Measurements from ENCODE around the gene DOCK9.

DOCK9 gene

DNA sequence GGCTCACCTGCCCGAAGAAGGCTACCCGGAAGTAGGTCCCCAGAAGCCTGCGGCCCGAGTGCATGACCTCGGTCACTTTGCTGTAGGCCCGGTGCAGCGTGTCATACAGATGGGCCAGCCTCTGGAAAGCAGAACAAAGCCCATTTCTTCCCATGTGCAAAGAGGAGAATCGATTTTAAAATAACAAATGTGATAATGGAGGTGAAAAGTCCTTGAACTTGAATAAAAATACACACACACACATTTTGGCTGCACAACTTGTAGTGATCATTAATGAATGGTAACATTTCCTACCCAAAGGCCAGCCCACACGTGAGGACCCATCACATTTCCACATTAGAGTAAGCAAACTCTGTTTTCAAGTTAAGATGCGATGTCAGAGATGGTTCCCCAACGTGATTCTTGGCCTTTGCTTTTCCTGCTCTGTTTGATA, 168.5 kb downstream of the DOCK9 start:
- no peak for DNase-seq (ENCODE audit: low read depth)
- TF ChIP-seq, protein P1, sequence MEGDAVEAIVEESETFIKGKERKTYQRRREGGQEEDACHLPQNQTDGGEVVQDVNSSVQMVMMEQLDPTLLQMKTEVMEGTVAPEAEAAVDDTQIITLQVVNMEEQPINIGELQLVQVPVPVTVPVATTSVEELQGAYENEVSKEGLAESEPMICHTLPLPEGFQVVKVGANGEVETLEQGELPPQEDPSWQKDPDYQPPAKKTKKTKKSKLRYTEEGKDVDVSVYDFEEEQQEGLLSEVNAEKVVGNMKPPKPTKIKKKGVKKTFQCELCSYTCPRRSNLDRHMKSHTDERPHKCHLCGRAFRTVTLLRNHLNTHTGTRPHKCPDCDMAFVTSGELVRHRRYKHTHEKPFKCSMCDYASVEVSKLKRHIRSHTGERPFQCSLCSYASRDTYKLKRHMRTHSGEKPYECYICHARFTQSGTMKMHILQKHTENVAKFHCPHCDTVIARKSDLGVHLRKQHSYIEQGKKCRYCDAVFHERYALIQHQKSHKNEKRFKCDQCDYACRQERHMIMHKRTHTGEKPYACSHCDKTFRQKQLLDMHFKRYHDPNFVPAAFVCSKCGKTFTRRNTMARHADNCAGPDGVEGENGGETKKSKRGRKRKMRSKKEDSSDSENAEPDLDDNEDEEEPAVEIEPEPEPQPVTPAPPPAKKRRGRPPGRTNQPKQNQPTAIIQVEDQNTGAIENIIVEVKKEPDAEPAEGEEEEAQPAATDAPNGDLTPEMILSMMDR (conservative IDR thresholded peaks at IDR 0.05; ENCODE audit: low read depth, low read length): no peak
- H3K4me3 ChIP-seq (ENCODE audit: low read length): no peak overlapping the region

DNA sequence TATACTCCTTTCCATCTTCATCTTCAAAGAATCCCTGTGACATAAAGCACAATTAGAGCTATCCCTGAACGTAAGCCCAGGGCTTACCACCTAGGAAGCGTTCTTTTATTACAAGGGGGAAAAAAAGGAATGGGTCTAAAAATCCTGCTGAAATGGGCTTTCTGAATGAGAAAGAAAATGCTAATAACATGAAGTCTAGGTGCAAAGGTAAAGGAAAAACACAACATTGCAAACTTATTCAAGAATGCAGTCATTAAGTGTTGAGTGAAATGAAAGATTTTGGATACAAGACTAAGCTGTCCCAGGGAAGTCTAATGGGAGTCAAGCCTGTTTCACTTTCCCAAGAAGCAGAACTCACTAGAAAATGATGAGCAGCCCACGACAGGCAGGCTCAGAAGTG, 170.1 kb downstream of the DOCK9 start:
- TF ChIP-seq, protein P1 (conservative IDR thresholded peaks at IDR 0.05; ENCODE audit: low read depth, low read length): no peak
- DNase-seq (ENCODE audit: low read depth): no peak
- no peak overlapping the region for H3K4me3 ChIP-seq (ENCODE audit: low read length)

DNA sequence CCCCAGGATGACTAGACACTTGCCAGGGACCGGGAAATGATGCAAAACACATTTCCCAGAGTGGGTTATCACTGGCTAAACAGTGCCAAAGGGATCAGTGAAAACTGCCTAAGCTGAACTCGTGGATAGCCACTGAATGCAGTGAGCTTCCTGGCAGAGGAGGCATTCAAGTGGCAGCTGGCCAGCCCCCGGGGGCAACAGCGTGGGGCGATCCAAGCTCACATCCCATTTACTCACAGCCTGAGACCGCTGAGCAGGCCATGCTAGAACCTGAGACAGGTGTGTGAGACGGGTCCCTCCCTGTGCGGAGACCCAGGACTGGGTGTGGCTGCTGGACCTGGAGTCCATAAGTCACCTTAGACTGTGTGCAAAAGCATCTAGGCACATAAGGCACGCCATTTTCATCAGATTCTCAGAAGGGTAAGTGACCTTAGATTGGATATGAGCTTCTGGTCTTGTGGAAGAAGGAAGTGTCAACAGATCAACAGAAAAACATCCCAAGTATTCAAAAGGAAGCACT, 173.5 kb downstream of the DOCK9 start:
- TF ChIP-seq, protein P1 (conservative IDR thresholded peaks at IDR 0.05; ENCODE audit: low read depth, low read length): no peak
- no peak overlapping the region for H3K4me3 ChIP-seq (ENCODE audit: low read length)
- DNase-seq (ENCODE audit: low read depth): no peak

DNA sequence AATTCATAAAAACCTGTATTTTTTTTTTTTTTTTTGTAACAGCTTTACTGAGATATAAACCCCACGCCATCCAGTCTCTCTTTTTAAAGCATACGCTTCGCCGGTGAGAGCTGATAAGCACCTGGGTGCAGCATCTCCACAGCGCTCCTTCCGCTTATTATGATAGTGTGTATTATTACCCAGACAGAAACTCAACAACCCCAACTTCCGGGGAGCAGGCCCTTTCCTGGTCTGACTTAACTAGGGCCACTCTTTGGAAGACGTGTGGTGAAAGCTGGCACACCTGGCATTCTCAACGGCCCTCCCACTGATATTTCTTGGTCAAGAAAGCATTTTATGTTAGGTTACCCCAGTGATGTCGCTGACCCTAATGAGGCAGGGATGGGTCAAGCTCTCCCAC, 173.9 kb downstream of the DOCK9 start:
- no peak for DNase-seq (ENCODE audit: low read depth)
- TF ChIP-seq, protein P1 (conservative IDR thresholded peaks at IDR 0.05; ENCODE audit: low read depth, low read length): no peak
- H3K4me3 ChIP-seq (ENCODE audit: low read length): no peak overlapping the region

DNA sequence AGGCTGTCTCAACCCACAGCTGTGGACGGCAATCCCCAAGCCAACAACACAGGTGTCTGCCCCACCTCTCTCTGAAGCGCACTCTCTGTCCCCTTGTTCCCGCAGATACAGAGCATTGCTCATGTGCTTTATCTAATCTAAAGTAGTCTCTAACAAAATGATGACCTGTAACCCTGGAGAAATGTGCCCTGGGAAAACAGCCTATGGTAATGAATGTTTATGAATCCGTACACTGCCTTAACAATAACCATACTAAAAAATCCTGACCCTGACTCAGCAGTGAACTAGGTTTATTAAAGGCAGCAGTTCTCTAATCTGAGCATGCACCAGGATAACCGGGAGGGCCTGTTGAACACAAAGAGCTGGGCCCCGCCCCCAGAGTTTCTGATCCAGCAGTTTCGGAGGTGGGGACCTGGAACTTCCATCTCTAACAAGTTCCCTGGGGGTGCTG, 174.7 kb downstream of the DOCK9 start:
- no peak overlapping the region for H3K4me3 ChIP-seq (ENCODE audit: low read length)
- TF ChIP-seq, protein P1 (conservative IDR thresholded peaks at IDR 0.05; ENCODE audit: low read depth, low read length): no peak
- DNase-seq (ENCODE audit: low read depth): no peak

DNA sequence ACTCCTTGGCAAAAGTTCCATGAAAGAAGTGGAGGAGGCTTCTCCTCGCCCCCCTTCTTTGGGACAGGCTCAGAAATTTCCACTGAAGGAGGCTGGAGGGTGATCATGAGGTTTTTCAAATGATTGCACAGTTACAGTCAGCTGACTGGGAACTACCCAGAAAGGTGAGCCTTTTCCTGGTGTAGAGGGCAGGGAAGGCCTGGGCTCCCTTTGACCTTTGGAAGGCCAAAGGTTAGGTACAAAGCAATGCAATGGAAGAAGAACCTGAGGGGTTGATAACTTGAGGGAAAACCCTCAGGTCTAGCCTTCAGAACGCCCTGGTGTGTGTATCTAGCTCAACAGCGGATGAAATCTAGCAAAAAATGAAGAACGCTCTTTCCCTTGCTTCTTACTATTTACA, 175.3 kb downstream of the DOCK9 start:
- no peak overlapping the region for H3K4me3 ChIP-seq (ENCODE audit: low read length)
- DNase-seq (ENCODE audit: low read depth): no peak
- TF ChIP-seq, protein P1 (conservative IDR thresholded peaks at IDR 0.05; ENCODE audit: low read depth, low read length): no peak

DNA sequence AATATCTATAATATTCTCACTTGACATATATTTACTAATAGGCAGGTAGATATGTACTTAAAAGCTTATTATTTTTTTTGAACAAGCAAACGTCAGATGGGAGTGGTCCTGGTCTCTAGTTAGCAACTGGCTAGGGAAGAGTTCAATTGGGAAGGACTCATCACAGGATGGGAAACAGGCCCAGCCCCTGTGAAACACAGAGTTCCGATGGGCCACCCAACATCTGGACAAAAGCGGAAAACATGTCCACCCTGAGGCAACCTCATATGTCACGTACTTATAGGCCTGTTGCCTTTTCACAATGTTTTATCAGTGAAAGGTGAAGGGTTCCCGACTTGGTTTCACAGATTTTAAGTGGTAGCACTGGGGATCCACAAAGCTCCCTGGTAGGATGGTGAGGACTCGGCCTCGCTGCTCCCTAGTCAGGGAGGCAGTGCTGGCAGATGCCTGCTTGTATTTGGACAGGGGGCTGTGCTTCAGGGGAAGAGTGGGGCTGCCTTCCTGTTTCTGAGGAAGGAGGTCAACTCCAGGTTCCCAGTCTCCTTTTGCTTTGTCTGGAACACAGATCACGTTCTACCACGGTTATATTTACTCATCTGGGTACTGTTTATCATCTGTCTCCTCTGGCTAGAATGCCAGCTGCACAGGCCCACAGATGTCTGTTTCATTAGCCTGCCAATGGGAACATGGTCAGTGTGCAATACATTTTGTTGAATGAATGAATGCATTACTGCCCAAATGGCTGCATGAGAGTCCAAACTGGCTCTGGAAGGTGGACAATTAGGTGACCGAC, 176.0 kb downstream of the DOCK9 start:
- TF ChIP-seq, protein P1 (conservative IDR thresholded peaks at IDR 0.05; ENCODE audit: low read depth, low read length): no peak
- H3K4me3 ChIP-seq (ENCODE audit: low read length): no peak overlapping the region
- no peak for DNase-seq (ENCODE audit: low read depth)
